Upper lobe of left lung (tissue), 4 donors: ENCODE measurements around the gene ASCL1.

ENCODE experiments used
- POLR2A ChIP-seq, 4 donors: fragments of 450-650 bp; IDR thresholded peaks; one replicate each; pipeline ENCODE4 v1.5.1; 2016 to 2017; ENCODE audit warnings: antibody characterized with exemption in 4 of 4, mild to moderate bottlenecking in 2 of 4
- TF ChIP-seq, protein P1 (sequence below), 6 experiments: fragments of 450-650 bp in 4 of 6; fragments of 200-600 bp in 2 of 6; sonication (generic) in 2 of 6; IDR thresholded peaks; one replicate each; pipeline ENCODE4 v1.5.1; 2016 to 2019; ENCODE audit warnings: antibody characterized with exemption in 6 of 6

GRCh38 chr12:102964872-102965271, 7.4 kb downstream of the ASCL1 start:
- TF ChIP-seq, protein P1, sequence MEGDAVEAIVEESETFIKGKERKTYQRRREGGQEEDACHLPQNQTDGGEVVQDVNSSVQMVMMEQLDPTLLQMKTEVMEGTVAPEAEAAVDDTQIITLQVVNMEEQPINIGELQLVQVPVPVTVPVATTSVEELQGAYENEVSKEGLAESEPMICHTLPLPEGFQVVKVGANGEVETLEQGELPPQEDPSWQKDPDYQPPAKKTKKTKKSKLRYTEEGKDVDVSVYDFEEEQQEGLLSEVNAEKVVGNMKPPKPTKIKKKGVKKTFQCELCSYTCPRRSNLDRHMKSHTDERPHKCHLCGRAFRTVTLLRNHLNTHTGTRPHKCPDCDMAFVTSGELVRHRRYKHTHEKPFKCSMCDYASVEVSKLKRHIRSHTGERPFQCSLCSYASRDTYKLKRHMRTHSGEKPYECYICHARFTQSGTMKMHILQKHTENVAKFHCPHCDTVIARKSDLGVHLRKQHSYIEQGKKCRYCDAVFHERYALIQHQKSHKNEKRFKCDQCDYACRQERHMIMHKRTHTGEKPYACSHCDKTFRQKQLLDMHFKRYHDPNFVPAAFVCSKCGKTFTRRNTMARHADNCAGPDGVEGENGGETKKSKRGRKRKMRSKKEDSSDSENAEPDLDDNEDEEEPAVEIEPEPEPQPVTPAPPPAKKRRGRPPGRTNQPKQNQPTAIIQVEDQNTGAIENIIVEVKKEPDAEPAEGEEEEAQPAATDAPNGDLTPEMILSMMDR (IDR thresholded peaks at IDR 0.05) = no peak
- TF ChIP-seq POLR2A (IDR thresholded peaks at IDR 0.05) = no peak
